HEK293 (cell line): ENCODE results near the gene TEAD3.
"Not testable (repeated sequence)": the region's sequence is repeated elsewhere in the genome, so short reads cannot be mapped to it uniquely, and the experiment has no call there.

Experiments used
- CTCF ChIA-PET: fragments of 350-600 bp; formaldehyde crosslinking; extraction: SDS; loops from one replicate; lab custom pipeline; 2021; ENCODE audit warnings: antibody characterized with exemption; lab: Yijun Ruan, JAX
- POLR2A ChIA-PET: fragments of 300-600 bp; formaldehyde crosslinking; extraction: SDS; loops from one replicate; lab custom pipeline; 2020; ENCODE audit warnings: antibody characterized with exemption, inconsistent platforms; lab: Yijun Ruan, JAX
- H3K27ac ChIP-seq: fragments of 200-500 bp; sonication (Bioruptor generic); 2 replicates; pipeline ENCODE4 v1.5.1; 2014; ENCODE audit warnings: low read depth, low read length, control low read depth, inconsistent platforms; ENCODE audit errors: extremely low read depth
- H3K36me3 ChIP-seq, 2 experiments: fragments of 200-500 bp in 1 of 2; sonication (Bioruptor generic) in 1 of 2; 1 replicate in 1 of 2; 2 replicates in 1 of 2; pipeline ENCODE4 v1.5.1; 2014 to 2017; ENCODE audit warnings: inconsistent platforms in 2 of 2, low read length in 2 of 2; ENCODE audit not compliant: control insufficient read depth in 2 of 2, insufficient read depth in 1 of 2
- H3K4me1 ChIP-seq: fragments of 200-500 bp; sonication (Bioruptor generic); 2 replicates; pipeline ENCODE4 v1.5.1; 2014; ENCODE audit warnings: mild to moderate bottlenecking, low read length, inconsistent platforms; ENCODE audit not compliant: control insufficient read depth, insufficient read depth
- H3K4me3 ChIP-seq: 2 replicates; pipeline ENCODE4 v1.5.1; 2011; ENCODE audit warnings: low read depth, mild to moderate bottlenecking, control low read depth, low read length, moderate library complexity
- H3K9me3 ChIP-seq: fragments of 200-500 bp; sonication (Bioruptor generic); 2 replicates; pipeline ENCODE4 v1.5.1; 2014; ENCODE audit warnings: low read depth, low read length, inconsistent platforms; ENCODE audit not compliant: control insufficient read depth, insufficient read depth
- KLF1 ChIP-seq: fragments of 450-650 bp; formaldehyde crosslinking; IDR thresholded peaks from 2 replicates; pipeline ENCODE4 v1.5.1; 2016; ENCODE audit warnings: missing biosample characterization, missing genetic modification characterization
- KLF7 ChIP-seq: fragments of 450-650 bp; formaldehyde crosslinking; IDR thresholded peaks from 2 replicates; pipeline ENCODE4 v1.5.1; 2016; ENCODE audit warnings: missing biosample characterization, missing genetic modification characterization, borderline replicate concordance
- SCRT1 ChIP-seq: fragments of 450-650 bp; formaldehyde crosslinking; IDR thresholded peaks from 2 replicates; pipeline ENCODE4 v1.5.1; 2016; ENCODE audit warnings: missing biosample characterization, missing genetic modification characterization, borderline replicate concordance
- SCRT2 ChIP-seq: fragments of 450-650 bp; formaldehyde crosslinking; IDR thresholded peaks from 2 replicates; pipeline ENCODE4 v1.5.1; 2016; ENCODE audit warnings: missing biosample characterization, missing genetic modification characterization
- SP2 ChIP-seq: fragments of 450-650 bp; formaldehyde crosslinking; IDR thresholded peaks from 2 replicates; pipeline ENCODE4 v1.5.1; 2016; ENCODE audit warnings: missing biosample characterization, missing genetic modification characterization
- ZIC2 ChIP-seq: fragments of 450-650 bp; formaldehyde crosslinking; IDR thresholded peaks from 2 replicates; pipeline ENCODE4 v1.5.1; 2016; ENCODE audit warnings: missing biosample characterization, missing genetic modification characterization
- ZNF121 ChIP-seq: fragments of 450-650 bp; formaldehyde crosslinking; IDR thresholded peaks from 2 replicates; pipeline ENCODE4 v1.5.1; 2016; ENCODE audit warnings: missing biosample characterization, missing genetic modification characterization
- ZNF132 ChIP-seq: fragments of 450-650 bp; formaldehyde crosslinking; IDR thresholded peaks from 2 replicates; pipeline ENCODE4 v1.5.1; 2017; ENCODE audit warnings: missing biosample characterization, missing genetic modification characterization, borderline replicate concordance
- ZNF239 ChIP-seq: fragments of 450-650 bp; formaldehyde crosslinking; IDR thresholded peaks from 2 replicates; pipeline ENCODE4 v1.5.1; 2016; ENCODE audit warnings: missing biosample characterization, missing genetic modification characterization
- ZNF280D ChIP-seq: fragments of 450-650 bp; formaldehyde crosslinking; IDR thresholded peaks from 2 replicates; pipeline ENCODE4 v1.5.1; 2016; ENCODE audit warnings: missing biosample characterization, missing genetic modification characterization
- ZNF335 ChIP-seq: fragments of 450-650 bp; formaldehyde crosslinking; conservative IDR thresholded peaks from 2 replicates; pipeline ENCODE4 v1.5.1; 2016; ENCODE audit warnings: missing biosample characterization, missing genetic modification characterization
- ZNF37A ChIP-seq: fragments of 450-650 bp; IDR thresholded peaks from 2 replicates; pipeline ENCODE4 v1.5.1; 2018; ENCODE audit warnings: missing biosample characterization, missing genetic modification characterization
- ZNF501 ChIP-seq: fragments of 450-650 bp; formaldehyde crosslinking; IDR thresholded peaks from 2 replicates; pipeline ENCODE4 v1.5.1; 2016; ENCODE audit warnings: missing biosample characterization, missing genetic modification characterization
- ZNF785 ChIP-seq: fragments of 450-650 bp; formaldehyde crosslinking; IDR thresholded peaks from 2 replicates; pipeline ENCODE4 v1.5.1; 2016; ENCODE audit warnings: missing biosample characterization, missing genetic modification characterization

The TEAD3 gene

GRCh38 chr6:35439308-35439707, 57.6 kb downstream of the TEAD3 start (continued):
- no peak for TF ChIP-seq ZNF280D (tag by site-specific recombination)
- TF ChIP-seq ZNF132 (tag by site-specific recombination), result no peak
- TF ChIP-seq ZNF785 (tag by site-specific recombination), result no peak
- TF ChIP-seq ZNF501 (tag by site-specific recombination), result no peak

GRCh38 chr6:35438378-35439065, 58.4 kb downstream of the TEAD3 start:
- CTCF ChIA-PET, result interaction anchor here (0.7 to 6.6 kb wide), 2 partner anchors 11 to 643 kb away, joined by 4 to 39 read pairs; no protein-coding TSS in a partner anchor
- H3K4me1 ChIP-seq, H3K27ac ChIP-seq, H3K4me3 ChIP-seq, H3K36me3 ChIP-seq, H3K9me3 ChIP-seq: not testable (repeated sequence)
- peak; percentile 95 for TF ChIP-seq ZNF121
- TF ChIP-seq ZNF239 (tag by site-specific recombination), result peak; percentile 94
- POLR2A ChIA-PET, result interaction anchor here (0.8 to 1.6 kb wide), 2 partner anchors 11 to 17 kb away, joined by 3 to 4 read pairs; no protein-coding TSS in a partner anchor

- Histone ChIP-seq H3K27ac (no peak overlapping the region), H3K4me1 (peaks cover 4% of the 10 kb centered on the region; the same call in 1 of the 2 replicates), H3K4me3 (no peak overlapping the region), H3K9me3 (no peaks in the 10 kb centered on the region), H3K36me3 (no peaks in the 10 kb centered on the region)
- CTCF ChIA-PET, result interaction anchor here (1.0 to 6.6 kb wide), 4 partner anchors 13 to 95 kb away, joined by 3 to 39 read pairs (median 6); partner anchors contain the start of gene PPARD
- TF ChIP-seq ZIC2 (tag by site-specific recombination) (peak; percentile 9; the same call in 1 of the 2 replicates), SP2 (tag by site-specific recombination) (peak; percentile 13; the same call in 1 of the 2 replicates), SCRT1 (tag by site-specific recombination) (0 out of 2 replicates have a peak, but pooled peaks have one; percentile 27), KLF1 (tag by site-specific recombination) (peak; percentile 50; the same call in 1 of the 2 replicates), KLF7 (tag by site-specific recombination) (no peak), ZNF335 (tag by site-specific recombination) (peak; percentile 31; the same call in 1 of the 2 replicates), ZNF37A (tag by site-specific recombination) (no peak), SCRT2 (peak; percentile 75)
- POLR2A ChIA-PET, result no interaction called here
These were observed 60.6 kb downstream of the TEAD3 start for GRCh38 chr6:35436071-35436857.
